Inflammatory macrophage treated with lipopolysaccharide for 1 hour (primary cell): Measurements from ENCODE around the gene ARSA.
"Not testable (repeated sequence)": the region's sequence is repeated elsewhere in the genome, so short reads cannot be mapped to it uniquely, and the experiment has no call there.

Experiments used
- DNase-seq, 2 donors: peaks; one replicate each; pipeline ENCODE4 v3.0.0-alpha.2; 2020 to 2022

ARSA gene

GRCh38 chr22:50620593-50621355, 7.2 kb downstream of the ARSA start:
- DNase-seq: peak in 1 of 2 donors; percentile 14

- DNase-seq: not testable (repeated sequence)
Measured at GRCh38 chr22:50614296-50614695, 13.7 kb downstream of the ARSA start.

DNA sequence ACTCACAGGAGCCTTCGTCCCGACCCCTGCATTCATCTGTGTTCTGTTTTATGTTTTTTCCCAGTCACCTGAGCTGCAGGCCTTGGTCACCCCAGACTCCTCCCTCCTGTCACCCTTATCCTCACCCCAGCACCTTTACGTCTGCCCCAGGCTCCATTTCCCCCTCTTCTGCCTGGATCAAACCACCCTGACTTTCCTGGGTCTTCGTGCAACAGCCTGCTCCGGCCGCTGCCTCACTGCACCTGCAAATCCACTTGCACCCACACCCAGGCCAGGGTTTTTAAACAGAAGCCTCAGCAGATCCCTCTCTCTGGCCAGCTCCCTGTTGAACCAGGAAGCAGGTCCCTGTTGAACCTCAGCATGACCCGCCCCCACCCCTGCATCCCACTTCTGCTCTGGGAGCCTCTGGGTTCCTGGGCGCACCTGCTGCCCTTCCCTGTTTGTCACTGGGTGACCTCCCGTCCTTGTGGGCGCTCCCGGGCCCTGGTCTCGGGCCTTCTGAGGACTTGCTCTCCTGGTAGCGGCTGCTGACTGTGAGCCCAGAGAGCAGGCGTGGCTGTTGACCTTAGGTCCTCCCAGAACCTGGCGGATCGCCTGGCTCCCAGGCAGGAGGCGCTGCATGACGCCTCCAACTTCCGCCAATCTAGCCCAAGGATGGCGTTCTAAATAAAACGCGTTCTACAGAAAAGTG, 14.5 kb downstream of the ARSA start:
- DNase-seq: no peak

- no peak for DNase-seq
Measured at GRCh38 chr22:50612528-50613221, 15.3 kb downstream of the ARSA start.

DNA sequence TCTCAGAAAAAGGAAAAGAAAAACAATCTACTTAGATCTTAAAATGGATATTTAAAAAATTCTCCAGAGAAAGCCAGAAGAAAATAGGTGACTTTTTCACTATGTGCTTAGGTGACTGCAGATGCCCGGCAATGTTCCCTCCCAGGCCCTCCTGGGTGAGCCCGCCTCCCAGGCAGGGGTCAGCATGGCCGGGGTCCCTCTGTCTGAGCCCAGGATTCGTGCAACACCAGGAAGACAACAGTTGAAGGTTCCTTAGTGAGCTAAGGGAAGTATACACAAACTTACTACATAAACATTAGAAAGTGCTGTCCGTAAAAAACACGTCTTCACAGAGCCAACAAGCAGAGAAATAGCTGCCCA, 15.8 kb downstream of the ARSA start:
- DNase-seq: no peak

- no peak for DNase-seq
Measured at GRCh38 chr22:50611341-50612060, 16.5 kb downstream of the ARSA start.

DNA sequence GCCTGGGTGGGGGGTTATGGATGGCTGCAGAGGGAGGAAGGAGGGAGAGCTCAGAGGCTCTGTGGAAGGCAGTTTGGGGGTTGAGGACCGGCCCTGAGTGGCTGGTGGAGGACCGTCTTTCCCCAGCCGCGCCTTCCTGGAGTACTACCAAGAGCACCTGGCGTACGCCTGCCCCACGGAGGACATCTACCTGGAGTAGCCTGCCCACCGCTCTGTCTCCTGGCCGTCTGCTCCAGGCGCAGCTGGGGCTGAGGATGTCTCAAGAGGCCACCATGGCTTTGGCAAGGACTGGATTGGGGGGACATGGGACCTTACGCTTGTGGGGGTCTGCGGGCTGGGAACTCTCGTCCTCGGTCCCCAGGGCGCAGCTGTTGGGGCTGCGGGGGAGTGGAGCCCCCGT, 17.4 kb downstream of the ARSA start:
- DNase-seq: no peak

DNA sequence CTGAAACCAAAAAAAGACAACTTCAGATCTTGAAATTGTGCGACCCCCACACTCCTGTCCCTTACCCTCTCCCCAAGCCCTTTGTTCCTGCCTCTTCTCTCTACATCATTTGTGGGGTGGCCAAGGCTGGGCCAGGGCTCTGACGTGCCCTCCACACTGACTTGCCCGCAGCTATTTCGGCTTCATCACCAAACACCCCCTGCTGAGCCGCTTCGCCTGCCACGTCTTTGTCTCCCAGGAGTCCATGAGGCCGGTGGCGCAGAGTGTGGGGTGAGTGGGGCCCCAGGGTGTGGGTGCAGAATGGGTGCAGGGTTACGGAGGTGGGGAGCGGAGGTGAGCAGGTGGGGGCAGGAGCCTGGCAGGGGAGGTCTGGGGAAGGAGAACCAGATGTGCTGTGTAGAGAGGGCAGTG, 17.9 kb downstream of the ARSA start:
- no peak for DNase-seq

DNA sequence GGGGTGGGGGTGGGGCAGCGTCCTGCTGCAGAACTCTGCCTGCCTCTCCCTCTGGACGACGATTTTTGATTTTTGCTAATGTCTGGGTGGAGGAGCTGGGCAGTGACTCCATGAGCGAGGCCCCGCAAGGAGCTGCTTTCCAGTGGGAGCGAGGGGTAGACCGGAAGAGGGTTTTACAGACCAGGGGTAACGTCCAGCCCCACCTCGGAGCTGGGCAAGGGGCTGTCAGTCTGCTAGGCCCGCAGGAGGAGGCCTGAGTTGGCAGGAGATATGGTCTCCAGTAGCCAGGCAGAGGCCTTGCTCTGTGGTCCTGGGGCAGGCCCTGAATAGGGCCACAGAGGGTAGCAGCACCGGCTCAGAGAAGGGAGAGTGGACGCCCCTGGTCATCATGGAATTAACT, 18.4 kb downstream of the ARSA start:
- DNase-seq: no peak

GRCh38 chr22:50608996-50609395, 19.0 kb downstream of the ARSA start:
- DNase-seq: no peak

DNA sequence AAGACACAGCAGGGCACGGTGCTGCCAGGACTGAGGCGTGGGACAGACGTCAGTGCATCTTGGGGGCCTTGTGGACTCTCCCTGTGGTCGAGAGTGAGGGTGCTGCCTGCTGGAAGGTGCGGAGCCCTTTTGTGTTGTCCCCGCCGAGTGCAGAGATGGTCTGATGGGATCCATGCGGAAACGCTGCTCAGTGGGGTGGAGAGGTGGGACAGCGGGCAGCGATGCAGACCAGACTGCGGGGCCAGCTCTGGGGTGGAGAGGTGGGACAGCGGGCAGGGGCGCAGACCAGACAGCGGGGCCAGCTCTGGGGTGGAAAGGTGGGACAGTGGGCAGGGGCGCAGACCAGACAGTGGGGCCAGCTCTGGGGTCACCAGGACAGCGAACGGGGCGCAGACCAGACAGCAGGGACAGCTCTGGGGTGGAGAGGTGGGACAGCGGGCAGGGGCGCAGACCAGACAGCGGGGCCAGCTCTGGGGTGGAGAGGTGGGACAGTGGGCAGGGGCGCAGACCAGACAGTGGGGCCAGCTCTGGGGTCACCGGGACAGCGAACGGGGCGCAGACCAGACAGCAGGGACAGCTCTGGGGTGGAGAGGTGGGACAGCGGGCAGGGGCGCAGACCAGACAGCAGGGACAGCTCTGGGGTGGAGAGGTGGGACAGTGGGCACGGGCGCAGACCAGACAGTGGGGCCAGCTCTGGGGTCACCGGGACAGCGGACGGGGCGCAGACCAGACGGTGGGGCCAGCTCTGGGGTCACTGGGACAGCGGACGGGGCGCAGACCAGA, 19.7 kb downstream of the ARSA start:
- DNase-seq: not testable (repeated sequence)

DNA sequence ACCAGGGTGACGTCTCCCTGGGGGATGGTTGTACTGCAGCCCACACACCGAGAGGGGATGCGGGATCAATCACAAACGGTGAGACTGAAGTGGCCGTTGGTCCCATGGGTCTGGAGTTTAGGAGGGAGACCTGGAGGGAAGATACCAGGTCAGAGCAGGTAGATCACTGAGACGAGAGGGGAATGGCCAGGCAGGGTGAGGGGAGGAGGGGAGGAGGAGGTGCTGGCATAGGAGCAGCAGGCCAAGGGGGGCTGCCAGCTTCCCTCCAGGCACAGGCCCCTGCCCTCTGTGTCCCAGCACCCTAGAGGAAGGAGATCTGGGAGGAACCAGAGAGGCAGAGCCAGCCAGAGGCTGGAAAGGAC, 20.3 kb downstream of the ARSA start:
- DNase-seq: no peak

DNA sequence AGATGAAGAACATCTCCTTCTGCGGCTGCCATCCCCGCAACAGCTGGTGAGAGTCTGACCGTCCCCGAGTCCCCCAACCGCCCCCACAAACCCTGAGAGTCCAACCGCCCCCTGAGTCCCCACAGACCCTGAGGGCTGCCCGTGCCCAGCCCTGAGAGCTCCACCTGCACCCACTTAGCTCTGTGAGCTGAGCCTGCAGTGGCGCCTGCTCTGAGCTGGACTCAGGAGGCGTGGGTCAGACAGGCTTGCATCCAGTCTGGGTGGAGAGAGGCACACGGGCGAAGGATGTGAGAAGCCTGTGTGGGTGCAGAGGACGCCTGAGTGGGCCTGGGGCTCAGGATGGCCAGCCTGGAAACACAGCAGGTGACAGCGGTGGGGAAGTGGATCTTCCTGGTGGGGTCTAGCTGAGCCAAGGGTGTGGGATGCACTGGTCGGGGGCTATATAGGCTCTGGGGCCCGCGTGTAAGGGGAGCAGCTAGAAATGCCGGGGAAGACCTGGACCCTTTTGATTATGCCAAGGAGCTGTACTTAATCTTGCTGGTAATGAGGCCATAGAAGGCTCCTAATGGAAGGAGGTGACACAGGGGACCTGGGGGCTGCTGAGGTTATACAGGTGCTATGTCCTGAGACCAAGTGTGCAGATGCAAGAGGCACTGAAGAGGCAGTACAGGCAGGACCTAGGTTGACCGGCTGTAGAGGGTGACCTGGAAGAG, 20.9 kb downstream of the ARSA start:
- DNase-seq: no peak

DNA sequence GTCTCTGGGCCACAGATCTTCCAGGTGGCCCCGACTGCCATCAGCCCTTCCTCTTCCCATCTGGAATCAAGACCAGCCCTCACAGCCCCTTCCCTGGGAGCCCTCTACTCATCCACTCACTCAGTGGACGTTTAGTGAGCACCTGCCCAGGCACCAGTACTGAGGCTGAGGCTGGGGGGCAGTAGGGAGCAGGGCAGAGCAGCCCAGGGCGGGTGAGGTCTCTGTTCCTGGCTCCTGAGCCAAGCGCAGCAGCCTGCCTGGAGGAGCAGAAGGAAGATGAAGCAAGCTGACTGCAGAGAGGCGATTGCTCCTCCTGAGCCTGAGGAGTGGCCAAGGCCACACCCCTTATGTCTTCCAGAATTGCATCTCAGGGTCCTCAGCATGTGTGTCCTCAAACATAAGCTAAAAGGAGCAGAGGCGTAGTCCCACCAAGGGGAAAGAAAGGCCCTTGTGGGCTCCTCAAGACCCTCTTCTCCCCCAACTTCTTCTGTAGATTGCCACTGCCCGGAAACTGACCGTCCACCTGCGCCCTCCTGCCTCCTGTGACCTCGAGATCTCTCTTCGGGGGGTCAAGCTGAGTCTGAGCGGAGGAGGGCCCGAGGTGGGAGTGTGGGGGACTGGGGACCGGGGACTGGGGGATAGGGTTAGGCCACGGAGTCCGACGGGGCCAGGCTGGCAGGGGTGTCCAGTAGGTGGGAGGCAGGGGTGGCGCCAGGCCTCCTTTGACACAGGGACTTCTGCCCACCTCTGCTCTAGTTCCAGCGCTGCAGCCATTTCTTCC, 21.6 kb downstream of the ARSA start:
- DNase-seq: no peak

- no peak for DNase-seq
Measured at GRCh38 chr22:50605613-50606074, 22.3 kb downstream of the ARSA start.

DNA sequence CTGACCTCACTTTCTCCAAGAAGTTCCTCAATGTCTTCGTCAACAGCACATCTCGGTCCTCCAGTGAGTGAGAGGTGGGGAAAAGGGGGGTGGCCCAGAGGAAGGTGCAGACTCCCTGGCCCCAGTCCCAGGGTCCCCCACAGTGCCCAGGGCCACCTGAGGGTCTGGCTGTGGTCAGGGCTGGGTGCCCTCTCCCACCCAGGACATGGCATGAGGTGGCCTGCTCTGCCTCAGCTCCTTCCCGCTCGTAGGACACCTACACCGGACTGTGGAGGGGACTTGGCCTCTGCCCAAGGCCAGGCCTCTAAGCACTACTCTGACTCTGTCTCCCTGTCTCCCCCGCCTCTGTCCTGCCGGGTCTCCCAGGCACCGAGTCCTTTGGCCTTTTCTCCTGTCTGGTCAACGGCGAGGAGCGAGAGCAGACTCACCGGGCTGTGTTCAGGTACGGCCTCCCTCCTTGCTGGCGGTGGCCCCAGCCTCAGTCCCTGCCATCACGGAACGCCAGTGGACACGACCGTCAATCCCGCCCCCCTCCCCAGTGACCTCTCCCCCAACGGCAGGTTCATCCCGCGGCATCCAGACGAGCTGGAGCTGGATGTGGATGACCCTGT, 22.8 kb downstream of the ARSA start:
- DNase-seq: no peak

DNA sequence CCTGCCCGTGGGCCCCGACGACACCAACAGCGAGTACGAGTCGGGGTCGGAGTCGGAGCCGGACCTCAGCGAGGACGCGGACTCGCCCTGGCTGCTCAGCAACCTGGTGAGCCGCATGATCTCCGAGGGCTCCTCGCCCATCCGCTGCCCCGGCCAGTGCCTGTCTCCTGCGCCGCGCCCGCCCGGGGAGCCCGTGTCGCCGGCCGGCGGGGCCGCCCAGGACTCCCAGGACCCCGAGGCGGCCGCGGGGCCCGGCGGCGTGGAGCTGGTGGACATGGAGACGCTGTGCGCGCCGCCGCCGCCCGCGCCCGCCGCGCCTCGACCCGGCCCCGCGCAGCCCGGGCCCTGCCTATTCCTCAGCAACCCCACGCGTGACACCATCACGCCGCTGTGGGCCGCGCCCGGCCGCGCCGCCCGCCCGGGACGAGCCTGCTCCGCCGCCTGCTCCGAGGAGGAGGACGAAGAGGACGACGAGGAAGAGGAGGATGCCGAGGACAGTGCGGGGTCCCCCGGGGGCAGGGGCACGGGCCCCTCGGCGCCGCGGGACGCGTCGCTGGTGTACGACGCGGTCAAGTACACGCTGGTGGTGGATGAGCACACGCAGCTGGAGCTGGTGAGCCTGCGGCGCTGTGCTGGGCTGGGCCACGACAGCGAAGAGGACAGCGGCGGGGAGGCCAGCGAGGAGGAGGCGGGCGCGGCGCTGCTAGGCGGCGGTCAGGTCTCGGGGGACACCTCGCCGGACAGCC, 23.5 kb downstream of the ARSA start:
- DNase-seq: no peak

DNA sequence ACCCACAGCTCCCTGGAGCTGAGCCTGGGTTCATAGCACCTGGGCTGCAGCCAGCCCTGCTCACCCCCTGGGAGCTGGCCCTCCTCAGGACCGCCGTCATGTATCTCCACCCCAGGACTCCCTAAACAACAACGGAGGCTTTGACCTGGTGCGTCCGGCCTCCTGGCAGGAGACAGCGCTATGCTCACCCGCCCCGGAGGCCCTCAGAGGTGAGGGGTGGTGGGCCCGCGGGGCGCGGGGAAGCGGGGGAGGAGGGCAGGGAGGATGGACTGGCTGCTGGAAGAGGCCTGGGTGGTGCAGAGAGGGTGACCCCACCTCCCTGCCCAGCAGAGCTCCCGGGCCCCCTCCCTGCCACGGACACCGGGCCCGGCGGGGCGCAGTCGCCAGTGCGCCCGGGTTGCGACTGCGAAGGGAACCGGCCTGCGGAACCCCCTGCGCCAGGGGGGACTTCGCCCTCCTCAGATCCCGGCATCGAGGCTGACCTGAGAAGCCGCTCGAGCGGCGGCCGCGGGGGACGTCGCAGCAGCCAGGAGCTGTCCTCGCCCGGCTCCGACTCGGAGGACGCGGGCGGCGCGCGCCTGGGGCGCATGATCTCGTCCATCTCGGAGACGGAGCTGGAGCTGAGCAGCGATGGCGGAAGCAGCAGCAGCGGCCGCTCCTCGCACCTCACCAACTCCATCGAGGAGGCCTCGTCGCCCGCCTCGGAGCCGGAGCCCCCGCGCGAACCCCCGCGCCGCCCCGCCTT, 24.3 kb downstream of the ARSA start:
- DNase-seq: no peak

- DNase-seq: no peak
Measured at GRCh38 chr22:50602338-50602700, 25.6 kb downstream of the ARSA start.
